H1 (cell line): ENCODE results near the gene LDB1.

ENCODE experiments used
- EZH2 ChIP-seq: fragments of 200-600 bp; sonication (generic); IDR thresholded peaks from 2 replicates; pipeline ENCODE4 v1.7.1; 2012; ENCODE audit warnings: low read depth, mild to moderate bottlenecking, moderate library complexity, low read length, inconsistent platforms; ENCODE audit not compliant: severe bottlenecking
- MAFK ChIP-seq: IDR thresholded peaks from 2 replicates; pipeline ENCODE4 v1.6.1; 2012; ENCODE audit warnings: low read depth, mild to moderate bottlenecking, improper control_type of control experiment, low read length
- NANOG ChIP-seq: IDR thresholded peaks from 2 replicates; pipeline ENCODE4 v1.6.1; 2011; ENCODE audit warnings: low read length, low read depth, mild to moderate bottlenecking, inconsistent platforms; ENCODE audit not compliant: insufficient read depth, poor library complexity, severe bottlenecking
- POLR2AphosphoS5 ChIP-seq: IDR thresholded peaks from 2 replicates; pipeline ENCODE4 v1.6.1; 2011; ENCODE audit warnings: low read depth, low read length
- SIRT6 ChIP-seq: IDR thresholded peaks from one replicate; pipeline ENCODE4 v1.7.1; 2012; ENCODE audit warnings: low read length, inconsistent platforms
- SUZ12 ChIP-seq: fragments of 200-600 bp; sonication (generic); IDR thresholded peaks from 2 replicates; pipeline ENCODE4 v1.6.1; 2012; ENCODE audit warnings: mild to moderate bottlenecking, inconsistent platforms, low read length, moderate library complexity, mixed read lengths
- TAF1 ChIP-seq: IDR thresholded peaks from 2 replicates; pipeline ENCODE4 v1.6.1; 2011; ENCODE audit warnings: mild to moderate bottlenecking, low read depth, low read length
- TF ChIP-seq, protein P1 (sequence below), 3 experiments: IDR thresholded peaks; 1 replicate in 2 of 3; 2 replicates in 1 of 3; pipeline versions ENCODE4 v1.5.1 to v1.6.1; 2011; ENCODE audit warnings: low read length in 3 of 3, mild to moderate bottlenecking in 3 of 3, inconsistent platforms in 2 of 3, low read depth in 1 of 3, moderate library complexity in 1 of 3; ENCODE audit not compliant: insufficient read depth in 1 of 3; ENCODE audit errors: control extremely low read depth in 1 of 3

DNA sequence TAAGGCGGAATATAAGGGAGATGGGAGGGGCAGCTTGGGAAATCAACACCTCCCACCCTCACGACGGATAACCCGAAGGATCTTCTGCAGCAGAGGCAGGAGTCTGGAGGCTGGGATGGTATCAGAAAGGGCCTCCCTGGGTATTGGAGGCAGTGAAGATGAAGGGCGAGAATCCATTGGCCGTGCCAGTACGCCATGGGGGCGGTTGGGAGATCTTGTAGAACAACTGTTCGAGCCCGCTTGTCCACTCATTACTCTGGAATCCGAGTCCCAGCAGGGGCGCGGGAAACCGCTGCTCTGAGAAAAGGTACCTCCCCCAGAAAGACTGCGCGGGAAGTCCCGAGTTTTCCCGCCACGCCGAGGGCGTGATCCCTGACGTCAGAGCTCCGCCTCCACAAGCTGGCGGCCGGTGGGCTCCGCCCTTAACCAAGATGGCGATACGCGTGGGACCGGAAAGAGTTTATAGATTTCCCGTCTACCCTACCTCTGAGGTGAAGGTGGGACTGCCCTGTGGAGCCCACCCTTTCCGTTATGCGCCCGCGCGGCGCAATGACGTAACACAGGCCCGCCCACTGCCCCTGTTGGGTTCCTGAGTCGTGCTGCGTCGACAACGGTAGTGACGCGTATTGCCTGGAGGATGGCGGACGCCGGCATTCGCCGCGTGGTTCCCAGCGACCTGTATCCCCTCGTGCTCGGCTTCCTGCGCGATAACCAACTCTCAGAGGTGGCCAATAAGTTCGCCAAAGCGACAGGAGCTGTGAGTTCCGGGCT is 31.8 kb upstream of the LDB1 start, which contains the start of gene NOLC1:
- TF ChIP-seq EZH2 (no peak), SUZ12 (no peak), MAFK (no peak), TAF1 (peak; percentile 97), POLR2AphosphoS5 (peak; percentile 99), SIRT6 (peak; percentile 63), NANOG (peak; percentile 62)
- TF ChIP-seq, protein P1, sequence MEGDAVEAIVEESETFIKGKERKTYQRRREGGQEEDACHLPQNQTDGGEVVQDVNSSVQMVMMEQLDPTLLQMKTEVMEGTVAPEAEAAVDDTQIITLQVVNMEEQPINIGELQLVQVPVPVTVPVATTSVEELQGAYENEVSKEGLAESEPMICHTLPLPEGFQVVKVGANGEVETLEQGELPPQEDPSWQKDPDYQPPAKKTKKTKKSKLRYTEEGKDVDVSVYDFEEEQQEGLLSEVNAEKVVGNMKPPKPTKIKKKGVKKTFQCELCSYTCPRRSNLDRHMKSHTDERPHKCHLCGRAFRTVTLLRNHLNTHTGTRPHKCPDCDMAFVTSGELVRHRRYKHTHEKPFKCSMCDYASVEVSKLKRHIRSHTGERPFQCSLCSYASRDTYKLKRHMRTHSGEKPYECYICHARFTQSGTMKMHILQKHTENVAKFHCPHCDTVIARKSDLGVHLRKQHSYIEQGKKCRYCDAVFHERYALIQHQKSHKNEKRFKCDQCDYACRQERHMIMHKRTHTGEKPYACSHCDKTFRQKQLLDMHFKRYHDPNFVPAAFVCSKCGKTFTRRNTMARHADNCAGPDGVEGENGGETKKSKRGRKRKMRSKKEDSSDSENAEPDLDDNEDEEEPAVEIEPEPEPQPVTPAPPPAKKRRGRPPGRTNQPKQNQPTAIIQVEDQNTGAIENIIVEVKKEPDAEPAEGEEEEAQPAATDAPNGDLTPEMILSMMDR (IDR thresholded peaks at IDR 0.05; ENCODE audit: control extremely low read depth in 1 of 3, insufficient read depth in 1 of 3, low read depth in 1 of 3, low read length in 3 of 3), result no peak
